ENCODE measurements around the gene CFAP54. TPM values are rescaled to one million over a fixed set of nuclear protein-coding genes. Genes with fewer than 3 reads are reported as not detected.

Gene CFAP54
- total RNA-seq, 6 experiments from 2014 or later = 0.40 to 0.66 (median 0.56) TPM

GRCh38 chr12:96821592-96821991, 332.2 kb downstream of the CFAP54 start:
- DNase-seq = no peak
- Mint-ChIP-seq H3K27me3 (ENCODE audit: insufficient read depth) (no peaks in the 10 kb centered on the region), H3K4me1 (ENCODE audit: low read depth) (no peaks in the 10 kb centered on the region), H3K27ac (no peak overlapping the region), H3K4me3 (no peak overlapping the region), H3K9me3 (peaks cover 6% of the 10 kb centered on the region; the same call in 1 of the 2 replicates), H3K36me3 (ENCODE audit: low read depth) (peaks cover 8% of the 10 kb centered on the region; the same call in 1 of the 2 replicates)
- TF ChIP-seq CTCF (IDR thresholded peaks at IDR 0.05) = no peak

- no peak overlapping the region for H3K4me3 Mint-ChIP-seq
- H3K4me1 Mint-ChIP-seq (ENCODE audit: low read depth) = no peaks in the 10 kb centered on the region
- H3K9me3 Mint-ChIP-seq = peaks cover 6% of the 10 kb centered on the region; the same call in 1 of the 2 replicates
- no peak for DNase-seq
- no peak overlapping the region for H3K27ac Mint-ChIP-seq
- no peak for TF ChIP-seq CTCF (IDR thresholded peaks at IDR 0.05)
- no peaks in the 10 kb centered on the region for H3K27me3 Mint-ChIP-seq (ENCODE audit: insufficient read depth)
- peaks cover 8% of the 10 kb centered on the region; the same call in 1 of the 2 replicates for H3K36me3 Mint-ChIP-seq (ENCODE audit: low read depth)
Observed at GRCh38 chr12:96822641-96823040, 333.3 kb downstream of the CFAP54 start.

- no peak for DNase-seq
- H3K4me1 Mint-ChIP-seq (ENCODE audit: low read depth) = no peaks in the 10 kb centered on the region
- H3K36me3 Mint-ChIP-seq (ENCODE audit: low read depth) = peaks cover 8% of the 10 kb centered on the region; the same call in 1 of the 2 replicates
- TF ChIP-seq CTCF (IDR thresholded peaks at IDR 0.05) = no peak
- no peaks in the 10 kb centered on the region for H3K27me3 Mint-ChIP-seq (ENCODE audit: insufficient read depth)
- H3K27ac Mint-ChIP-seq = no peak overlapping the region
- H3K4me3 Mint-ChIP-seq = no peak overlapping the region
- peaks cover 6% of the 10 kb centered on the region; the same call in 1 of the 2 replicates for H3K9me3 Mint-ChIP-seq
Observed at GRCh38 chr12:96824074-96824837, 334.9 kb downstream of the CFAP54 start.

- no peaks in the 10 kb centered on the region for H3K4me1 Mint-ChIP-seq (ENCODE audit: low read depth)
- peaks cover 3% of the 10 kb centered on the region; the same call in 1 of the 2 replicates for H3K36me3 Mint-ChIP-seq (ENCODE audit: low read depth)
- no peak for TF ChIP-seq CTCF (IDR thresholded peaks at IDR 0.05)
- no peaks in the 10 kb centered on the region for H3K27me3 Mint-ChIP-seq (ENCODE audit: insufficient read depth)
- no peak for DNase-seq
- no peak overlapping the region for H3K27ac Mint-ChIP-seq
- H3K4me3 Mint-ChIP-seq = no peak overlapping the region
- peaks cover 1% of the 10 kb centered on the region; the same call in 1 of the 2 replicates for H3K9me3 Mint-ChIP-seq
Observed at GRCh38 chr12:96824838-96825236, 335.5 kb downstream of the CFAP54 start.

GRCh38 chr12:96828169-96828789, 338.9 kb downstream of the CFAP54 start:
- no peak overlapping the region for H3K4me3 Mint-ChIP-seq
- H3K27ac Mint-ChIP-seq = no peak overlapping the region
- H3K4me1 Mint-ChIP-seq (ENCODE audit: low read depth) = no peaks in the 10 kb centered on the region
- no peak for TF ChIP-seq CTCF (IDR thresholded peaks at IDR 0.05)
- no peaks in the 10 kb centered on the region for H3K9me3 Mint-ChIP-seq
- H3K36me3 Mint-ChIP-seq (ENCODE audit: low read depth) = no peaks in the 10 kb centered on the region
- DNase-seq = no peak
- no peaks in the 10 kb centered on the region for H3K27me3 Mint-ChIP-seq (ENCODE audit: insufficient read depth)
